ENCODE measurements around the gene ASCL5. TPM values are rescaled to one million over a fixed set of nuclear protein-coding genes. Genes with fewer than 3 reads are reported as not detected.

ASCL5 gene
- total and polyA plus RNA-seq, 2 of the 13 experiments (the other 11 are each of a cell fraction or from before 2014, with no cell fraction given) = not detected

DNA sequence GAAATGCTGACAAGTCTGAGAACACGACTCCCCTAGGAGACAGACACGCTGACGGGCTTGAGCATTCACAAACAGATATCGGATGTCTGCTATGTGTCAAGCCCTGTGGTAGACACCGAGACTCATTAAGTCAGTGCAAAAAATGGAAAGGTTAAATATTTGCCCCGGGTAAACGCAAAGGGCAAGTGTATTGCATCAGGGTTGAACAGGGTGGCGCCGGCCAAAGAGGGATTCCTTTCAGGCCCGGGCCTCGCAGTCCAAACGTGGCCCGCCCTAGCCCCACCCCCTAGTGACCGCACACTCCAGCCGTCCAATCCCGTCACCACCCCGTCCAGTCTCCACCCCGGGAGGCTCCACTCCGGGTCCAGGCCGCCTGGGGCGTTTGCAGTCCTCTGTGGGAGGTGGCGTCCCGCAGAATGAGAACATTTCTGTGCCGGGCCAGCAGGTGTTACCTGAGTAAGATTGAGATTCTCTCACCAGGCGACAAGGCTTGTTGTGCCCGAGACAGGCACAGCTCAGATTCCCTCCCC lies 43.6 kb upstream of the ASCL5 start (continued):
- TF ChIP-seq TAF15 (IDR thresholded peaks at IDR 0.05; ENCODE audit: low read depth, low read length, poor library complexity, severe bottlenecking) (no peak), HNRNPUL1 (IDR thresholded peaks at IDR 0.05; ENCODE audit: low read depth, low read length) (no peak), TARDBP (CRISPR knock-in tag; IDR thresholded peaks at IDR 0.05) (peak; percentile 88; the same call in 1 of the 2 replicates), BCL6 (CRISPR knock-in tag; IDR thresholded peaks at IDR 0.05) (peak; percentile 91), ZNF296 (CRISPR knock-in tag; conservative IDR thresholded peaks at IDR 0.05) (no peak), SPEN (CRISPR knock-in tag; IDR thresholded peaks at IDR 0.05; ENCODE audit: low read depth) (no peak), JUN (CRISPR knock-in tag; IDR thresholded peaks at IDR 0.05) (peak; percentile 66), ZNF713 (CRISPR knock-in tag; IDR thresholded peaks at IDR 0.05) (no peak), ZNF589 (CRISPR knock-in tag; conservative IDR thresholded peaks at IDR 0.05) (no peak), SIX4 (CRISPR knock-in tag; IDR thresholded peaks at IDR 0.05) (peak; percentile 88), ZNF546 (CRISPR knock-in tag; conservative IDR thresholded peaks at IDR 0.05) (no peak), CBFB (CRISPR knock-in tag; IDR thresholded peaks at IDR 0.05) (peak; percentile 53; the same call in 1 of the 2 replicates)
- TF ChIP-seq, protein P1, sequence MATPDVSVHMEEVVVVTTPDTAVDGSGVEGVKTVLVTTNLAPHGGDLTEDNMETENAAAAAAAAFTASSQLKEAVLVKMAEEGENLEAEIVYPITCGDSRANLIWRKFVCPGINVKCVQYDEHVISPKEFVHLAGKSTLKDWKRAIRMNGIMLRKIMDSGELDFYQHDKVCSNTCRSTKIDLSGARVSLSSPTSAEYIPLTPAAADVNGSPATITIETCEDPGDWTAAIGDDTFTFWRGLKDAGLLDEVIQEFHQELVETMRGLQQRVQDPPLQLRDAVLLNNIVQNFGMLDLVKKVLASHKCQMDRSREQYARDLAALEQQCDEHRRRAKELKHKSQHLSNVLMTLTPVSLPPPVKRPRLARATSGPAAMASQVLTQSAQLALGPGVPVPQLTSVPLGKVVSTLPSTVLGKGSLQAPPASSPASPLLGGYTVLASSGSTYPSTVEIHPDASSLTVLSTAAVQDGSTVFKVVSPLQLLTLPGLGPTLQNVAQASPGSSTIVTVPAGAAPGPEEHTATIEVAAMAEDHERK (CRISPR knock-in tag; IDR thresholded peaks at IDR 0.05; ENCODE audit: low read depth) = no peak
- TF ChIP-seq, protein P2, sequence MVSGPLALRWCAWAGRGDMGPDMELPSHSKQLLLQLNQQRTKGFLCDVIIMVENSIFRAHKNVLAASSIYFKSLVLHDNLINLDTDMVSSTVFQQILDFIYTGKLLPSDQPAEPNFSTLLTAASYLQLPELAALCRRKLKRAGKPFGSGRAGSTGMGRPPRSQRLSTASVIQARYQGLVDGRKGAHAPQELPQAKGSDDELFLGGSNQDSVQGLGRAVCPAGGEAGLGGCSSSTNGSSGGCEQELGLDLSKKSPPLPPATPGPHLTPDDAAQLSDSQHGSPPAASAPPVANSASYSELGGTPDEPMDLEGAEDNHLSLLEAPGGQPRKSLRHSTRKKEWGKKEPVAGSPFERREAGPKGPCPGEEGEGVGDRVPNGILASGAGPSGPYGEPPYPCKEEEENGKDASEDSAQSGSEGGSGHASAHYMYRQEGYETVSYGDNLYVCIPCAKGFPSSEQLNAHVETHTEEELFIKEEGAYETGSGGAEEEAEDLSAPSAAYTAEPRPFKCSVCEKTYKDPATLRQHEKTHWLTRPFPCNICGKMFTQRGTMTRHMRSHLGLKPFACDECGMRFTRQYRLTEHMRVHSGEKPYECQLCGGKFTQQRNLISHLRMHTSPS (CRISPR knock-in tag; IDR thresholded peaks at IDR 0.05; ENCODE audit: low read depth) = peak; percentile 34; the same call in 1 of the 2 replicates
- TF ChIP-seq, protein P3, sequence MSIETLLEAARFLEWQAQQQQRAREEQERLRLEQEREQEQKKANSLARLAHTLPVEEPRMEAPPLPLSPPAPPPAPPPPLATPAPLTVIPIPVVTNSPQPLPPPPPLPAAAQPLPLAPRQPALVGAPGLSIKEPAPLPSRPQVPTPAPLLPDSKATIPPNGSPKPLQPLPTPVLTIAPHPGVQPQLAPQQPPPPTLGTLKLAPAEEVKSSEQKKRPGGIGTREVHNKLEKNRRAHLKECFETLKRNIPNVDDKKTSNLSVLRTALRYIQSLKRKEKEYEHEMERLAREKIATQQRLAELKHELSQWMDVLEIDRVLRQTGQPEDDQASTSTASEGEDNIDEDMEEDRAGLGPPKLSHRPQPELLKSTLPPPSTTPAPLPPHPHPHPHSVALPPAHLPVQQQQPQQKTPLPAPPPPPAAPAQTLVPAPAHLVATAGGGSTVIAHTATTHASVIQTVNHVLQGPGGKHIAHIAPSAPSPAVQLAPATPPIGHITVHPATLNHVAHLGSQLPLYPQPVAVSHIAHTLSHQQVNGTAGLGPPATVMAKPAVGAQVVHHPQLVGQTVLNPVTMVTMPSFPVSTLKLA (IDR thresholded peaks at IDR 0.05) = no peak; the same call in 1 of the 2 replicates
- TF ChIP-seq, protein P4, sequence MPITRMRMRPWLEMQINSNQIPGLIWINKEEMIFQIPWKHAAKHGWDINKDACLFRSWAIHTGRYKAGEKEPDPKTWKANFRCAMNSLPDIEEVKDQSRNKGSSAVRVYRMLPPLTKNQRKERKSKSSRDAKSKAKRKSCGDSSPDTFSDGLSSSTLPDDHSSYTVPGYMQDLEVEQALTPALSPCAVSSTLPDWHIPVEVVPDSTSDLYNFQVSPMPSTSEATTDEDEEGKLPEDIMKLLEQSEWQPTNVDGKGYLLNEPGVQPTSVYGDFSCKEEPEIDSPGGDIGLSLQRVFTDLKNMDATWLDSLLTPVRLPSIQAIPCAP (CRISPR knock-in tag; IDR thresholded peaks at IDR 0.05; ENCODE audit: low read depth) = no peak
- TF ChIP-seq, protein P5, sequence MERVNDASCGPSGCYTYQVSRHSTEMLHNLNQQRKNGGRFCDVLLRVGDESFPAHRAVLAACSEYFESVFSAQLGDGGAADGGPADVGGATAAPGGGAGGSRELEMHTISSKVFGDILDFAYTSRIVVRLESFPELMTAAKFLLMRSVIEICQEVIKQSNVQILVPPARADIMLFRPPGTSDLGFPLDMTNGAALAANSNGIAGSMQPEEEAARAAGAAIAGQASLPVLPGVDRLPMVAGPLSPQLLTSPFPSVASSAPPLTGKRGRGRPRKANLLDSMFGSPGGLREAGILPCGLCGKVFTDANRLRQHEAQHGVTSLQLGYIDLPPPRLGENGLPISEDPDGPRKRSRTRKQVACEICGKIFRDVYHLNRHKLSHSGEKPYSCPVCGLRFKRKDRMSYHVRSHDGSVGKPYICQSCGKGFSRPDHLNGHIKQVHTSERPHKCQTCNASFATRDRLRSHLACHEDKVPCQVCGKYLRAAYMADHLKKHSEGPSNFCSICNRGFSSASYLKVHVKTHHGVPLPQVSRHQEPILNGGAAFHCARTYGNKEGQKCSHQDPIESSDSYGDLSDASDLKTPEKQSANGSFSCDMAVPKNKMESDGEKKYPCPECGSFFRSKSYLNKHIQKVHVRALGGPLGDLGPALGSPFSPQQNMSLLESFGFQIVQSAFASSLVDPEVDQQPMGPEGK (CRISPR knock-in tag; IDR thresholded peaks at IDR 0.05) = peak; percentile 66; the same call in 1 of the 2 replicates
- TF ChIP-seq, protein P6, sequence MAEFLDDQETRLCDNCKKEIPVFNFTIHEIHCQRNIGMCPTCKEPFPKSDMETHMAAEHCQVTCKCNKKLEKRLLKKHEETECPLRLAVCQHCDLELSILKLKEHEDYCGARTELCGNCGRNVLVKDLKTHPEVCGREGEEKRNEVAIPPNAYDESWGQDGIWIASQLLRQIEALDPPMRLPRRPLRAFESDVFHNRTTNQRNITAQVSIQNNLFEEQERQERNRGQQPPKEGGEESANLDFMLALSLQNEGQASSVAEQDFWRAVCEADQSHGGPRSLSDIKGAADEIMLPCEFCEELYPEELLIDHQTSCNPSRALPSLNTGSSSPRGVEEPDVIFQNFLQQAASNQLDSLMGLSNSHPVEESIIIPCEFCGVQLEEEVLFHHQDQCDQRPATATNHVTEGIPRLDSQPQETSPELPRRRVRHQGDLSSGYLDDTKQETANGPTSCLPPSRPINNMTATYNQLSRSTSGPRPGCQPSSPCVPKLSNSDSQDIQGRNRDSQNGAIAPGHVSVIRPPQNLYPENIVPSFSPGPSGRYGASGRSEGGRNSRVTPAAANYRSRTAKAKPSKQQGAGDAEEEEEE (CRISPR knock-in tag; IDR thresholded peaks at IDR 0.05; ENCODE audit: borderline replicate concordance) = peak; percentile 33; the same call in 1 of the 2 replicates
- TF ChIP-seq, protein P7, sequence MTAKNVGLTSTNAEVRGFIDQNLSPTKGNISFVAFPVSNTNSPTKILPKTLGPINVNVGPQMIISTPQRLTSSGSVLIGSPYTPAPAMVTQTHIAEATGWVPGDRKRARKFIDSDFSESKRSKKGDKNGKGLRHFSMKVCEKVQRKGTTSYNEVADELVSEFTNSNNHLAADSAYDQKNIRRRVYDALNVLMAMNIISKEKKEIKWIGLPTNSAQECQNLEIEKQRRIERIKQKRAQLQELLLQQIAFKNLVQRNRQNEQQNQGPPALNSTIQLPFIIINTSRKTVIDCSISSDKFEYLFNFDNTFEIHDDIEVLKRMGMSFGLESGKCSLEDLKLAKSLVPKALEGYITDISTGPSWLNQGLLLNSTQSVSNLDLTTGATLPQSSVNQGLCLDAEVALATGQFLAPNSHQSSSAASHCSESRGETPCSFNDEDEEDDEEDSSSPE (CRISPR knock-in tag; IDR thresholded peaks at IDR 0.05) = peak; percentile 61
